Keratinocyte (primary cell): ENCODE data around the gene TBC1D5. TPM values are rescaled to one million over a fixed set of nuclear protein-coding genes. Genes with fewer than 3 reads are reported as not detected.

Experiments used
- DNase-seq: peaks from one replicate; pipeline ENCODE4 v3.0.0-alpha.2; 2011; ENCODE audit warnings: low read depth, missing footprints, low spot score
- FAIRE-seq: peaks from 2 replicates; lab custom pipeline; 2011; peaks lifted over from hg19 to GRCh38; lab: Jason Lieb, UNC
- H2AFZ ChIP-seq: 2 replicates; pipeline ENCODE4 v1.6.0; 2012; ENCODE audit warnings: low read length, control low read depth, inconsistent platforms; ENCODE audit not compliant: control insufficient read depth
- H3K27ac ChIP-seq: 2 replicates; pipeline ENCODE4 v1.5.1; 2011; ENCODE audit warnings: low read length; ENCODE audit not compliant: control insufficient read depth, insufficient read depth
- H3K27me3 ChIP-seq: 3 replicates; pipeline ENCODE4 v1.6.0; 2011; ENCODE audit warnings: low read length; ENCODE audit not compliant: control insufficient read depth, insufficient read depth; ENCODE audit errors: extremely low read depth
- H3K36me3 ChIP-seq, 2 experiments: 2 replicates in 1 of 2; 3 replicates in 1 of 2; pipeline ENCODE4 v1.5.1; 2011; ENCODE audit warnings: low read length in 2 of 2, mild to moderate bottlenecking in 1 of 2; ENCODE audit not compliant: control insufficient read depth in 2 of 2, insufficient read depth in 2 of 2; ENCODE audit errors: extremely low read depth in 1 of 2
- H3K4me1 ChIP-seq: 3 replicates; pipeline ENCODE4 v1.5.1; 2011; ENCODE audit warnings: low read length; ENCODE audit not compliant: control insufficient read depth, insufficient read depth; ENCODE audit errors: extremely low read depth
- H3K4me2 ChIP-seq: 3 replicates; pipeline ENCODE4 v1.6.0; 2011; ENCODE audit warnings: low read depth, low read length; ENCODE audit not compliant: control insufficient read depth, insufficient read depth; ENCODE audit errors: extremely low read depth
- H3K4me3 ChIP-seq, 3 experiments: fragments of 200-600 bp in 1 of 3; sonication (generic) in 1 of 3; 2 replicates in 2 of 3; 3 replicates in 1 of 3; pipeline ENCODE4 v1.5.1; 2011 to 2016; ENCODE audit warnings: low read length in 3 of 3, mild to moderate bottlenecking in 3 of 3, control low read depth in 2 of 3, inconsistent platforms in 1 of 3, low read depth in 1 of 3, mixed read lengths in 1 of 3, mixed run types in 1 of 3, moderate library complexity in 1 of 3; ENCODE audit not compliant: control insufficient read depth in 2 of 3, insufficient read depth in 2 of 3; ENCODE audit errors: extremely low read depth in 1 of 3
- H3K79me2 ChIP-seq: 2 replicates; pipeline ENCODE4 v1.6.0; 2012; ENCODE audit warnings: low read length; ENCODE audit not compliant: control insufficient read depth, insufficient read depth
- H3K9ac ChIP-seq: 3 replicates; pipeline ENCODE4 v1.6.0; 2011; ENCODE audit warnings: low read length; ENCODE audit not compliant: control insufficient read depth, insufficient read depth; ENCODE audit errors: extremely low read depth
- H3K9me1 ChIP-seq: 3 replicates; pipeline ENCODE4 v1.6.0; 2011; ENCODE audit warnings: low read length; ENCODE audit not compliant: control insufficient read depth, insufficient read depth; ENCODE audit errors: extremely low read depth
- H3K9me3 ChIP-seq: 2 replicates; pipeline ENCODE4 v1.5.1; 2012; ENCODE audit warnings: low read depth, low read length; ENCODE audit not compliant: control insufficient read depth
- H4K20me1 ChIP-seq: 3 replicates; pipeline ENCODE4 v1.6.0; 2011; ENCODE audit warnings: low read length; ENCODE audit not compliant: control insufficient read depth, insufficient read depth; ENCODE audit errors: extremely low read depth
- CTCF ChIP-seq, 3 experiments: IDR thresholded peaks in 1 of 3; conservative IDR thresholded peaks in 1 of 3; optimal IDR thresholded peaks in 1 of 3; 2 replicates in 2 of 3; 3 replicates in 1 of 3; pipeline versions ENCODE3 to v1.5.1; 2011; ENCODE audit warnings: low read length in 3 of 3, mild to moderate bottlenecking in 3 of 3, moderate library complexity in 2 of 3, control low read depth in 1 of 3, inconsistent platforms in 1 of 3; ENCODE audit not compliant: insufficient read depth in 2 of 3; ENCODE audit errors: extremely low read depth in 1 of 3
- EZH2 ChIP-seq: IDR thresholded peaks from one replicate; pipeline ENCODE4 v1.6.1; 2012; ENCODE audit warnings: inconsistent platforms, mild to moderate bottlenecking, low read length, moderate library complexity
- dilution Hi-C: fragments of 300-500 bp; cut with MboI; formaldehyde crosslinking; loops from one replicate; pipeline ENCODE4 v1.7.0; 2020; ENCODE audit warnings: low sequenced_read_pairs; ENCODE audit not compliant: extremely low pct_ligation_motif_present
- polyA plus RNA-seq, 5 experiments: library from polyadenylated mRNA; depleted of rRNA in 3 of 5; stranded (reverse) in 3 of 5; stranded (forward) in 1 of 5; unstranded in 1 of 5; fragments of >200 nt; gene quantifications; 1 replicate in 1 of 5; 2 replicates in 3 of 5; 3 replicates in 1 of 5; pipeline versions ENCODE4 v1.2.1 to v1.2.3, GENCODE V29; 2011 to 2012; ENCODE audit warnings: missing spikeins in 2 of 5, low read depth in 1 of 5, low replicate concordance in 1 of 5

Gene TBC1D5
- polyA plus RNA-seq, 1 donor (not counting 4 experiments of a cell fraction or from before 2014, with no cell fraction given) = 25.8 TPM

GRCh38 chr3:17238023-17238422 lies 504.4 kb downstream of the TBC1D5 start:
- Histone ChIP-seq H3K27ac (no peak overlapping the region), H3K27me3 (no peaks in the 10 kb centered on the region), H3K4me2 (no peak overlapping the region), H3K79me2 (no peaks in the 10 kb centered on the region), H4K20me1 (no peaks in the 10 kb centered on the region), H3K4me3 (no peak overlapping the region), H2AFZ (no peak overlapping the region), H3K9ac (no peak overlapping the region), H3K9me1 (no peaks in the 10 kb centered on the region), H3K9me3 (no peaks in the 10 kb centered on the region), H3K4me1 (peaks cover 2% of the 10 kb centered on the region), H3K36me3 (peaks cover 3 to 5% of the 10 kb centered on the region in 2 experiments)
- no peak for TF ChIP-seq EZH2
- dilution Hi-C loops = no loop called here
- FAIRE-seq = no peak
- no peak for DNase-seq

GRCh38 chr3:17235310-17235709 lies 507.1 kb downstream of the TBC1D5 start:
- peaks cover 3% of the 10 kb centered on the region for H3K4me1 ChIP-seq
- no peak overlapping the region for H3K4me2 ChIP-seq
- dilution Hi-C loops = no loop called here
- TF ChIP-seq CTCF (optimal IDR thresholded peaks at IDR 0.05 in 1 of 3, IDR thresholded peaks at IDR 0.05 in 1 of 3, conservative IDR thresholded peaks at IDR 0.05 in 1 of 3; ENCODE audit: extremely low read depth in 1 of 3, insufficient read depth in 2 of 3, low read length in 3 of 3) = no peak
- no peak for TF ChIP-seq EZH2
- FAIRE-seq (no peak), DNase-seq (no peak)
- H3K9me3 ChIP-seq = no peaks in the 10 kb centered on the region
- no peaks in the 10 kb centered on the region for H4K20me1 ChIP-seq
- H3K9me1 ChIP-seq = no peaks in the 10 kb centered on the region
- no peaks in the 10 kb centered on the region for H3K27me3 ChIP-seq
- no peak overlapping the region for H3K4me3 ChIP-seq
- no peak overlapping the region for H2AFZ ChIP-seq
- no peak overlapping the region for H3K9ac ChIP-seq
- no peaks in the 10 kb centered on the region for H3K79me2 ChIP-seq
- peaks cover 3 to 5% of the 10 kb centered on the region in 2 experiments for H3K36me3 ChIP-seq
- H3K27ac ChIP-seq = no peak overlapping the region

- no peak for DNase-seq
- H3K9me1 ChIP-seq = no peaks in the 10 kb centered on the region
- dilution Hi-C loops = no loop called here
- peaks cover 3 to 5% of the 10 kb centered on the region in 2 experiments for H3K36me3 ChIP-seq
- no peaks in the 10 kb centered on the region for H3K79me2 ChIP-seq
- no peaks in the 10 kb centered on the region for H3K9me3 ChIP-seq
- H3K4me3 ChIP-seq = no peak overlapping the region
- no peak overlapping the region for H3K4me2 ChIP-seq
- no peaks in the 10 kb centered on the region for H4K20me1 ChIP-seq
- TF ChIP-seq CTCF (optimal IDR thresholded peaks at IDR 0.05 in 1 of 3, IDR thresholded peaks at IDR 0.05 in 1 of 3, conservative IDR thresholded peaks at IDR 0.05 in 1 of 3; ENCODE audit: extremely low read depth in 1 of 3, insufficient read depth in 2 of 3, low read length in 3 of 3) (no peak), EZH2 (no peak)
- H3K4me1 ChIP-seq = peaks cover 3% of the 10 kb centered on the region
- no peaks in the 10 kb centered on the region for H3K27me3 ChIP-seq
- no peak overlapping the region for H3K9ac ChIP-seq
- H3K27ac ChIP-seq = no peak overlapping the region
- H2AFZ ChIP-seq = no peak overlapping the region
- FAIRE-seq = no peak
Observed at GRCh38 chr3:17234382-17234781, 508.0 kb downstream of the TBC1D5 start.
